ENCODE results near the gene PRPF31.
"Not testable (repeated sequence)": the region's sequence is repeated elsewhere in the genome, so short reads cannot be mapped to it uniquely, and the experiment has no call there.

PRPF31 gene

DNA sequence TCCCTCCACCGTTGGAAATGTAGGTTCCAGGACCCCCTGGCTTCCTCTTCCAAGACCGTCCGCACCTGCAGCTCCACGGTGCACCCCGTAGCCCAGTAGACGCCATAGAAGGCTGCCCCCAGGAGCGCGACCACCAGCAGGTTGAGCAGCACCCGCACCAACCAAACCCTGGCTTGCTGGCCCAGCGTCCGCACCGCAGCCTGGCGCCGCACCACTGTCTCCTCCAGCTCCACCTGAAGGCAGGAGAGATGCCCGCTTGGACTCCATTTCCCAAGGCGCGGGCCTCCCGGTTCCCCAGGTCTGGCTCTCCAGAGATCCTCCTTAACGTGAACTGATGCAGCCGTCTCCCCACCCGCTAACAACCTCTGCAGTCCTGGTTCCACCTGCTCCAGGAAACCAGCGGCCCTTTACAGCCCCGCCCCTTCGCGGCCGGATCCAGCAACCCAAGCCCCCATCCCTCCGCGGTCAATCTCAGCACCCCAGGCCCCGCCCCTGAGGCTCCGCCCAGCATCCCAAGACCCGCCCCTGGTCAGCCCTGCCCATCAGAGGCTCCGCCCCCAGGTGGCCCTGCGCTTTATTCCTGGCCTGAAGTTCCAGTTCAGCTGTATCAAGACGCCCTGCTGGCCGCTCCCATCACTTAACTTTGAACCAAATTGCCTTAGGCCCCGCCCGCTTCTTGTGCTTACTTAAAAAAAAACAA lies 49.0 kb downstream of the PRPF31 start:
- DNase-seq (ENCODE audit: low read depth) = peak; percentile 26

DNA sequence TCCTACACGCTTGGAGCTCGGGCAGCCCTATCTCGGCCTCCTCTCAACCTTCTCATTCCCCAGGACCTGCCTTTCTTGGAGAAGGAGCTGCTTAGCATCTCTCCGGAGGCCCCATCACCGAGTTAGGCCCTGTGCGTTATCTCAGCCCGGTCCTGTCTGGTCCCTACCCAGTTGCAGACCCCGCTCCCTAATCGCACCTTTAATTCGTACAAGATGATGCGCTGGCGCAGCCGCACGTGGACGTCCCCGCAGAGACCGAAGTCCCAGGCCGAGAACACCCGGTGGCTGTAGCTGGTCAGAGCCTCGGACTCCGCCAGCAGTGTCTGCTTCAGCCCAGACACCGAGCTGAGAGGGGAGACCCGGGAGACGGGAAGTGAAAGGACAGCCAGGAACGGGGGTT lies 49.7 kb downstream of the PRPF31 start:
- DNase-seq (ENCODE audit: low read depth) = no peak

DNA sequence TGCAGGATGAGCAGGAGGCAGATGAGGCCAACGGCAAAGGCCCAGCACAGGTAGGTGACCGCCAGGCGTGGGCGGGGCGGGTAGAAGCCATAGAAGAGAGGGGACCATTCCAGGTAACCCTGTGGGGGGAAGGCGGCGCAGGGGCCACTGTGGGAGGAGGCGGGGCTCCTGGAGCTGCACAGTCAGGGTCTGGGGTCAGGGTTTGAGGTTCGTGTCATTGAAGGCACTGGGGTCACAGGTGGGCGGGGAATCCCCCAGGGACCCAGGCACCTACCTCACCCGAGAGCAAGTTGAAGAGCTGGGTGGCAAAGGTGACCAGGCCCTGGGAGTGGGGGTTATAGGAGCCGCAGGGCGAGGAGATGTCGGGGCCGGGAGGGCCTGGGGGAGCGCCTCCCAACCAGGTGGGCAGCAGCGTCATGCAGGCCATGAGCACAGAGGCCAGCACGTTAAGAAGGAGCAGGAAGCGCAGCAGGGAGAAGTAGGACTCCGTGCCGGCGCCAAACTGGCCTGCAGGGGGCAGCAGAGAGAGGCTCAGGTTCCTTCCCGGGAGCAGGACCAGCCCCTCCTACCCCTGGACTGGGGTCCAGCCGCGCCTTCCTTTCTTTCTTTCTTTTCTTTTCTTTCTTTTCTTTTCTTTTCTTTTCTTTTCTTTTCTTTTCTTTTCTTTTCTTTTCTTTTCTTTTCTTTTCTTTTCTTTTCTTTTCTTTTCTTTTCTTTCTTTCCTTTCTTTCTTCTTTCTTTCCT lies 52.8 kb downstream of the PRPF31 start:
- peak; percentile 98 for DNase-seq (ENCODE audit: low read depth)

DNA sequence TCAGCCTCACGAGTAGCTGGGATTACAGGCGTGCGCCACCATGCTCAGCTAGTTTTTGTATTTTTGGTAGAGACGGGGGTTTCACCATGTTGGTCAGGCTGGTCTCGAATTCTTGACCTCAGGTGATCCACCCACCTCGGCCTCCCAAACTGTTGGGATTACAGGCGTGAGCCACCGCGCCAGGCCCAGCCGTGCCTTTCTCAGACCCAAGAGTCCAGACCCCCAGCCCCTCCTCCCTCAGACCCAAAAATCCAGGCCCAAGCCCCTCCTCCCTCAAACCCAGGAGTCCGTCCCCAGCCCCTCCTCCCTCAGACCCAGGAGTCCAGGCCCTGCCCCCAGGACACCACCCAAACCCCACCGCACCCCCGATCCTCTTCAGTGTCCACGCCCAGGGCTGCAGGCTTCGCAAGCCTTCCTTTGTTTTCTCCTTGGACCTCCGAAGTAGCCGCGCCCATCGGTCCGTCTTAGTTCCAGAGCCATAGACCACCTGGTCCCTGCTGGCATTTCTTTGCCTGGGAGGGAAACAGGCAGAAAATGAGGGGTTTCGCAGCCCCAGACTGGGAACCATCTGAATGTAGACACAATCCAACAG lies 53.7 kb downstream of the PRPF31 start:
- no peak for DNase-seq (ENCODE audit: low read depth)

DNA sequence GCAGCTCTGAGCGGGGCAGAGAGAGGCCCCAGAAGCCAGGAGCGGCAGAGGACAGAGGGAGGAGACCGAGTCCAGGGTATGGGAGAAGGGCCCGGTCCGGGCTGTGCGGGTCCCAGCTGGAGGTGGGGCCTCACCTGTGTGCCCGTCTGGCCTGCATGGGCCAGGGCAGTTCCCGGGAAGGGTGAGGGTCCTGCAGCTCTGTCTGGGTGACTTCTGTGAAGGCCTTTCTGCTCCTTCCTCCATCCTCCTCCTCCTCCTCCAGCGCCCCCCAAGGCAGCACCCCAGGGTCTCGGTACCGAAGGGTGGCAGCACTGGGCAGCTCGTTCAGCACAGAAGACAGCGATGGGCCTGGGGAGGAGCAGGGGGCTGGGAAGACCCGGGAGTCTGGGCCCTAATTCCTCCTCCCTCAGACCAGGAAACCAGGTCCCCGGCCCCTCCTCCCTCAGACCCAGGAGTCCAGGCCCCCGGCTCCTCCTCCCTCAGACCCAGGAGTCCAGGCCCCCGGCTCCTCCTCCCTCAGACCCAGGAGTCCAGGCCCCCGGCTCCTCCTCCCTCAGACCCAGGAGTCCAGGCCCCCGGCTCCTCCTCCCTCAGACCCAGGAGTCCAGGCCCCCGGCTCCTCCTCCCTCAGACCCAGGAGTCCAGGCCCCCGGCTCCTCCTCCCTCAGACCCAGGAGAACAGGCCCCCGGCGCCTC lies 56.3 kb downstream of the PRPF31 start:
- DNase-seq (ENCODE audit: low read depth) = not testable (repeated sequence)

DNA sequence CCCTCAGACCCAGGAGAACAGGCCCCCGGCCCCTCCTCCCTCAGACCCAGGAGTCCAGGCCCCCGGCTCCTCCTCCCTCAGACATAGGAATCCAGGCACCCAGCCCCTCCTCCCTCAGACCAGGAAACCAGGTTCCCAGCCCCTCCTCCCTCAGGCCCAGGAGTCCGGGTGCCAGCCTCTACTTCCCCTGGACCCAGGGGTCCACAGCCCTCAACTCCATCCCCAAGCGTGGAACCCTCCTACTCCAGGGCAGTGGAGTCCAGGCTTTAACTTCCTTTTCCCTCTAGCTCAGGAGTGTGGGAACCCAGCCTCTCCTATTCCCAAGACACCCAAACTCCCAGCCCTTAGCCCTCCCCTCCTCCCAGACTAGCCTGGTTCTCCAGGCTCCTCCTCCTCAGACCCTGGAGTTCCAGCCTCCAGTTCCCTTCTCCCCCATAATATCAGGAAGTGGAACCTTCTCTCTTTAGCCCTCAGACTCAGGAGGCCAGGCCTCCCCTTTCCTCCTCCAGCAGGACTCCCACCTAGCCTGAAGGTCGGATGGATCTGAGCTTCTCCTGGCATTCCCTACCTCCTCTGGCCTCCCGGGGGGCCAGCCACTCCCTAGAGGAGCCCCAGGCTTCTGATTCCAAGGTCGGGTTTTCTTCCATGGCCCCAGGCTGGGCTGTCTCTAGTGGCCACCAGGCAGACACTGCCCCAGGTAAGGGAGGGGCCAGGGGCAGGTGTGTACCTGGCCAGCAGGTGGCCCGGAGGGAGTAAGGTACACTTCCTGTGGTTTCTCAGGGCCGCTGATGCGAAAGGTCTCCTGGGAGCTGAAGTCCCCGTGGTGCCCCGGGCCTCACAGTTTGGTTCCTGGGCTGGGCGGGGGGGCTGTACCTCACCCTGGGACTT lies 57.2 kb downstream of the PRPF31 start, which contains the start of gene TMC4:
TMC4 (minus strand) TSS at position 690 of the 888 bp plus-strand sequence; CDS start at position 647, 43 bp downstream.
- DNase-seq (ENCODE audit: low read depth) = no peak

GRCh38 chr19:54173359-54173699 lies 57.8 kb downstream of the PRPF31 start:
- no peak for DNase-seq (ENCODE audit: low read depth)

- no peak for DNase-seq (ENCODE audit: low read depth)
Measured at GRCh38 chr19:54173951-54174834, 58.6 kb downstream of the PRPF31 start.

DNA sequence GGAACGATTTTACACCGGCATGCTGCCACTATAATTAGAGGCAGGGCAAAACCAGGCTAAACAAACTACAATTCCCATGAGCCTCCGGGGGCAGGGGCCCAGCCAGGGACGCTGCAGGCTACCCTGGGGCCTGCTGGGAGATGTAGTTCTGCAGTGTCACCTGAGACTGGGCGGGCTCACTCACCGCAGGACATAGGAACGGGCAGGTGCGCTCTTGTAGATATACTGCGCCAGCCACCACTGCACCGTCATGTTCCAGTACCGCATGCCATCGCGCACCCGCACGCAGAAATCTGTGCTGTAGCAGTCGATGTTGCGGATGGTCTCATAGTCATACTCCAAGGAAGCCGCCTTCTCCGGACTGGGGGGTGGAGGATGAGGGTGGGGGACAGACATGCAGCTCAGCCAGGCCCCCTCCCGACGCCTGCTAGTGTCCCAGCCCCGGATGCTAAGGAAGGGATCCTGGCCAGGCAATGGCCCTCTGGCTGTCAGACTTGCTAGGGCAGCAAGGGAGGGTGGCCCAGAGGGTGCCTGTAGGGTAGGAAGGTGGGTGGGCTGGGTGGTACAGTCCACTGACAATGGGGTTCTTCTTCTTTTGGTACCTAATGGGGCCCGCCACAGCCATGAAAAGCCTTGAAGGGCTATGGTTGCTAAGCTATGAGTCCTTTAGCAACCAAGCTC lies 63.2 kb downstream of the PRPF31 start:
- no peak for DNase-seq (ENCODE audit: low read depth)

DNA sequence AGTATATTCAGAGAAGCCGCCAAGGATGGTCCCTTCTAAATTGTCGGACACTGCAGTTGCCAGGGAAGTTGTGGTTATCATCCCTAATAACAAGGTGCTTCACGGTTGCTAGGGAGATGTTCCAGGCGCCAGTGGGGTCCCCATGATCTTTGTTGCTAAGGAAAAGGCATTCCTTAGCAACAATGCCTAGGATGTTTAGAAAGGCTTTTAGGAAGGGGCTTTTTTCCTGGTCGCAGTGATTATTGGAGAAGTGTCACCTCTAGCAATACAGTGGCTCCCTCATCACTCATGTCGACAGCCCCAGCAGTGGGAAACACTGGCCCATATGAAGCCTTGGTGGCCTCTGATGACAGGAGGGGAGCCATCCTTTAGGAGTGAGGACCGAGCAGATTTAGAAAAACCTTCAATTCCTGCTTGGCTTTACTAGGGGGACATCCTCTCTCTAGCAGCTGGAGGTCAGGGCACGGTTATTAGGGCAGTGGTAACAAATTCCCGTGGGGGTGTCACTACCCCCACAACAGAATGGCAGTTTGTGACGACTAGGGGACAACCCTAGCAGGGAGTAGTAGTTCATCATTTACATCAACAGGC lies 63.8 kb downstream of the PRPF31 start:
- DNase-seq (ENCODE audit: low read depth) = no peak

- DNase-seq (ENCODE audit: low read depth) = no peak
Measured at GRCh38 chr19:54179921-54180461, 64.4 kb downstream of the PRPF31 start.

DNA sequence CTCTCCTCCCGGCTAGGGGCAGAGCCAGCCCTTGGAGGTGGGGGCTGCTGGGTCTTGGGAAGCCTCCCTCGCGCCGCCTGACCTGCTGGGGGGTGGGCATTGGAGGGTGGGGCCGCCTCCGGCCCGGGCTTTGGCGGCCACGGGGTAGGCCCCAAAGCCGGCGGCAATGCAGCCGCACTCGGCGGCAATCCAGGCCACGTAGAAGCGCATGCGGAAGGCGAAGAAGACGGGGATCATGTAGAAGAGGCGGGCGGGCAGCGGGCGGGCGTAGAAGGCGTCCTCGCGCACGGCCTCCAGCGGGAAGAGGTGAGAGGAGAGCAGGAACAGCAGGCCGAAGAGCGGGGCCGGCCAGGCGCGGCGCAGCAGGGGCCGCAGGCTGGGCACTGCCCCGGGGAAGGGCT lies 65.1 kb downstream of the PRPF31 start:
- no peak for DNase-seq (ENCODE audit: low read depth)

All from stimulated activated CD8-positive, alpha-beta memory T cell treated with anti-CD3 and anti-CD28 coated beads, Interleukin-15, amount 100 ng/mL, for 24 hours (primary cell).